HUES6 (cell line): ENCODE results near the gene AKR7A2.
"Not testable (repeated sequence)": the region's sequence is repeated elsewhere in the genome, so short reads cannot be mapped to it uniquely, and the experiment has no call there.

Experiments used
- H3K27ac ChIP-seq: 2 replicates; pipeline ENCODE4 v1.7.0; 2013; ENCODE audit warnings: low read depth, mild to moderate bottlenecking, low read length, inconsistent platforms
- H3K27me3 ChIP-seq: 2 replicates; pipeline ENCODE4 v1.6.1; 2013; ENCODE audit warnings: low read length; ENCODE audit not compliant: control insufficient read depth, insufficient read depth
- H3K36me3 ChIP-seq: 2 replicates; pipeline ENCODE4 v1.6.1; 2013; ENCODE audit warnings: low read length; ENCODE audit not compliant: control insufficient read depth, insufficient read depth
- H3K4me1 ChIP-seq: 2 replicates; pipeline ENCODE4 v1.6.1; 2013; ENCODE audit warnings: low read length; ENCODE audit not compliant: control insufficient read depth, insufficient read depth
- H3K4me3 ChIP-seq: 2 replicates; pipeline ENCODE4 v1.5.1; 2013; ENCODE audit warnings: low read depth, low read length
- H3K9ac ChIP-seq: one replicate; pipeline ENCODE4 v1.6.1; 2013; ENCODE audit warnings: mild to moderate bottlenecking, low read length
- H3K9me3 ChIP-seq: 2 replicates; pipeline ENCODE4 v1.6.1; 2013; ENCODE audit warnings: low read depth, low read length; ENCODE audit not compliant: control insufficient read depth, insufficient read depth

Gene AKR7A2

DNA sequence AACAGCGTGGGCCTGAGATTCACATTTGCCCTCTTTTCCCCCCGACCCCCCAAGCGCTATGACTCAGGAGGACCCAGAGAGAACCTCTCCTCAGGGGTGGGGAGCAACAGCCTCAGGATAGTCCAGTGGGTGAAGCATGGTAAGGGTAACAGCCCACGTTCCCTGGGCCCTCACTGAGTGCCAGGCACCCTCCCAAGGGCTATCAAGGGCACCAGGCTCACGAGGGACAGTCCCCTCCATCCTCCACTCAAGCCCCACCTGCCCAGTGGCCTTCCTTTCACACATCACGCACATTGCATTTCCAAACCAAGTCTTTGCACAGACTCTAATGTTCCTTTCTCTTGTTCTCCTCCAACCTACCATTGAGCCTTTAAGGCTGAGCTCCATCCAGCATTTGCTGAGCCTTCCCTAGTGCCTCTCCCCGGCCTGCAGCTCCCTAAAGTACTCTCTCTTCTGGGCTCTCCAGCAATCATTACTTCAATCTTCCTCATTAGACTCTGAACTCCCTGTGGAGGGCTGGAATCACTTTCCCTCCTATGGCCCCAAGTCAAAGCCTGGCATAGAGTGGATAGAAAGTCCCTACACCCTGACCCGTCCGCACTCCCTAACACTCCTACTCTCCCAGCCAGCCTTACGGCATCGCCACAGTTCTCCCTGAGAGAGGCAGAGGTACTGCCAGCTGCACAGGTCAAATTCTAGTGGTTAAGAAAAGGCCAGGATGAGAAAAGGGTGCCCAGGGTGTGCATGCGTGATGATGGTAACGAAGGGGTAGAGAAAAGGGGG lies 1.0 kb downstream of the AKR7A2 start:
- Histone ChIP-seq H3K4me1 (peaks cover 17% of the 10 kb centered on the region), H3K9me3 (no peaks in the 10 kb centered on the region), H3K9ac (peak overlapping the region; percentile 94), H3K36me3 (peaks cover 31% of the 10 kb centered on the region), H3K27ac (no peak overlapping the region), H3K4me3 (peak overlapping the region; percentile 97), H3K27me3 (no peaks in the 10 kb centered on the region)

DNA sequence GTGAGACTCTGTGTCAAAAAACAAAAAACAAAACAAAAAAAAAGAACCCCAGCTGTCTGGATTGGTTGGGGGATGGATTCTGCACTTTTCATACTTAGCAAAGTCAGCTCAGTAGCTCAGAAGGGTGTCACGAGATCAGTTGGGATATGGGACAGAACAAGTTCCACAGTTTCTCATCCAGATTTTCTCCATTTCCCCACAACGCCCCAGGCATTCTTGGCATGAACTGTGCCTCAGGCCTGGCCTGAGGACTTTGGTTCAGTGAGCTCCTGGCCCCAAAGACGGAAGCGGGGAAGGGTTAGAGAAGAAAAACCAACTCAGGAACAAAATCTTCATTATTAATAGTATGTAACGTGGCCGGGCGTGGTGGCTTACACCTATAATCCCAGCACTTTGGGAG lies 1.9 kb downstream of the AKR7A2 start:
- Histone ChIP-seq H3K9me3 (no peaks in the 10 kb centered on the region), H3K4me1 (peaks cover 15% of the 10 kb centered on the region), H3K9ac (no peak overlapping the region), H3K27ac (no peak overlapping the region), H3K36me3 (peaks cover 39% of the 10 kb centered on the region), H3K27me3 (no peaks in the 10 kb centered on the region), H3K4me3 (no peak overlapping the region)

DNA sequence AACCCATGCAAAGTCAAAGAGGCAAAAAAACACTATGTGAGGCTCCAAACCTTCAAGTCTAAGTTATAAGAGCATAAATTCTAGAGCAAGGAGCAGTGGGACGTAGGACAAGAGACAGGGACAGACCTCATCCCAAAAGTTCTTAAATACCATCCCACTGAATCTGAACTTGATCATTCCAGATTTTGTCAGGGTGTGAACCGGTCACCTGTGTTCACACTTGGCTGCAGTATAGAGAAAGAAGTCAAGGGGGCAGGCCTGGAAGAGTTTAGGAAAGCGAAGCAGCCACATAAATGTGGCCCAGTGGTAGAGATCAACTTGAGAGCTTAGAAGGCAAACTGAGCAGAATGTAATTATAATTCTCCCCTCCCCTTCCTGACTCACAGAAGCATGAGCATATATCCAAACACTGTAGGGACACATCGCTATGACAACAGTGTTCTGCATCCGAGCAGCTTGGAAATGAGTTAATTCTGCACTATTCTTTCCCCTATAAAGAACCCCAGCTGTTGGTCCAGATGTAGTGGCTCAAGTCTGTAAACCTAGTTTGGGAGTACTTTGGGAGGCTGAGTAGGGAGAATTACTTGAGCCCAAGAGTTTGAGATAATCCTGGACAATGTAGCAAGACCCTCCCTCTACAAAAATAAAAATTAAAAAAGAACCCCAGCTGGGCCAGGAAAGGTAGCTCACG lies 2.7 kb downstream of the AKR7A2 start:
- H3K4me3 ChIP-seq: no peak overlapping the region
- H3K9me3 ChIP-seq: no peaks in the 10 kb centered on the region
- no peak overlapping the region for H3K9ac ChIP-seq
- H3K27ac ChIP-seq: no peak overlapping the region
- H3K27me3 ChIP-seq: no peaks in the 10 kb centered on the region
- peaks cover 14% of the 10 kb centered on the region for H3K4me1 ChIP-seq
- peaks cover 46% of the 10 kb centered on the region for H3K36me3 ChIP-seq

DNA sequence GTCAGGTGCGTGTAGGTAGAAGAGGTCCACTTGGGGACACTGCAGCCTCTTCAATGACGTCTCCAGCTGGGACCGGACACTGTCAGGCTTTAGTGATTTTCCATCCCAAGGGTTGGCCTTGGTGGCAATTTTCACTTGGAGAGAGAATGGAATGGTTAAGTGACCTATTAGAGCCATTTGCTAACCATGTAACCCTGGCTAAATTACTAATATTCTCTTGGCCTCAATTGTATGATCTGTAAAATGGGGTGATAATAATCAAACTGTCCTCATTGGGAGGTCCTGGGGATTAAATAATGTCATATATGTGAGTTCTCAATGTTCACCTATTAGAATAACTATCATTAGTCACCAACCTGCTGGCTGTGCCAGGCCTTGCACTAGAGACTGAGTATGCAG lies 3.4 kb downstream of the AKR7A2 start:
- Histone ChIP-seq H3K36me3 (peaks cover 54% of the 10 kb centered on the region), H3K4me1 (peaks cover 14% of the 10 kb centered on the region), H3K27me3 (no peaks in the 10 kb centered on the region), H3K9ac (no peak overlapping the region), H3K27ac (no peak overlapping the region), H3K4me3 (no peak overlapping the region), H3K9me3 (no peaks in the 10 kb centered on the region)

DNA sequence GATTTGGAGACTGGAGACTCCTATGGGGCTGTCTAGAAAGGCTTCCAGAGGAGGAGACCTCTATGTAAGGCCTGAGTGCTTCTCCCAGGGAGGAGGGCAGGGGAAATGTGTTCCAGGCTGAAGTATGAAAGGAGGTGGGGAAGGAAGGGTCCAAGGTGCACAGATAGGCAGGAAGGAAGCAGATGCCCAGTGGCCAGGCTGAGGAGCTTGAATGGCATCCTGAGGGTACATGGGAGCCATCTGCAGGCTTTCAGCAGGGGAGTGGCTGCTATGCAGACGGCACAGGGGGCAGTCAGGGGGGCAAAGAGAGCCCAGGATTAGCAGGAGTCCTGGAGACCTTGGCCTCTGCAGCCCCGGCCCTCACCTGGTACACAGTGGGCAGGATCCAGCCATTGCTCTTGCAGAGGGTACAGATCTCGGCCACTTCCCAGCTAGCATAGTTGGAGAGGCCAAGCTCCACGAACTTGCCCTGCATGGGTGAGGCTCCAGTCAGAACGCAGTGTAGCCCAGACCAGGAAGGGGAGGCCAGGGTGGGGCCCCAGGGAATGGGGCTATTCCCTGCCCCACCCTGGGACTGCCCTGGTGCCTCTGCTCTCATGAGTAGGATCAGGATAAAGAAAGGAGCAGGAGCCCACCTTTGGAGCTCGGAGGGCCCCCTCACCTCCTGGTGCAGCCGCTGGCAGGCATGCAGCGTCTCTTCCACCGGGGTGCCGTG lies 4.0 kb downstream of the AKR7A2 start:
- H3K4me3 ChIP-seq: no peak overlapping the region
- no peak overlapping the region for H3K27ac ChIP-seq
- no peaks in the 10 kb centered on the region for H3K27me3 ChIP-seq
- peaks cover 59% of the 10 kb centered on the region for H3K36me3 ChIP-seq
- H3K4me1 ChIP-seq: peaks cover 11% of the 10 kb centered on the region
- H3K9ac ChIP-seq: no peak overlapping the region
- no peaks in the 10 kb centered on the region for H3K9me3 ChIP-seq

DNA sequence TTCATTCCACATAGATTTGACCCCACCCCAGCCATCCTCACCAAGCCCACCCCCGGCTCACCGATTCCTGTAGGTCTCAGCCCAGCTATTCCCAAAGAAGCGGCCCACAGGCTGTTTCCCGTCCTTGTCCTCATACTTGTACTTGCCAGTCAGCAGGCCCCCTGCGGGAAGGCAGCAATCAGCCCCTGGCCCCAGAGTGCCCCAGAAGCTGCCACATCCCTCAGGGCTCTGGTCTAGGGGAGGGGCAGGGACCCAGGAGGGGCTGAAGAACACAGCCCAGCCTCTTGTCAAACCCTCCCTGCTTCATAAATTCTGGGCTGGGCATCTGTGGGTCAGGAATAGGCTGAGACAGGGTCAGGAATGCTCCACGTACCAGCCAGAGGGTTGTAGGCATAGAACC lies 5.0 kb downstream of the AKR7A2 start:
- Histone ChIP-seq H3K27ac (no peak overlapping the region), H3K36me3 (peaks cover 66% of the 10 kb centered on the region), H3K9me3 (no peaks in the 10 kb centered on the region), H3K4me1 (peaks cover 7% of the 10 kb centered on the region; the same call in 1 of the 2 replicates), H3K27me3 (no peaks in the 10 kb centered on the region), H3K9ac (no peak overlapping the region), H3K4me3 (no peak overlapping the region)

DNA sequence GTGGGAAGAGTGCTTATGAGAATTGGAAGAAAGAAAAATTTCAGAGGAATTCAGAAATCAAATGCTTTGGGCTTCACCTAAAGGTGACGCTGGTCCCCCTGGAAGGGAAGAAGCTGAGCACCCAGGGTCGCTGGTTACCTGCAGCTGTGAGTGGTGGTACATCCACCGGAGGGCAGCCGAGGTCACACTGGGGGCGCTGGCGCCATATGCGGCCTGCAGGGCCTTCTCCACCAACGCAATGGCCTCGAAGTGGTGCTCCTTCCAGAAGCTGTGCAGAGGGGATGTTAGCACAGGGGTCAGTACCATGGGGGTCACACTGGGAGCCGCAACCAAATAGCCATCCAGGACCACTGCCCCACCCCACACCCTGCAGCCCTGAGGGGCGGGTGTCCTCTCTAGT lies 6.1 kb downstream of the AKR7A2 start:
- Histone ChIP-seq H3K9me3 (no peaks in the 10 kb centered on the region), H3K4me1 (peaks cover 4% of the 10 kb centered on the region; the same call in 1 of the 2 replicates), H3K36me3 (peaks cover 66% of the 10 kb centered on the region), H3K27me3 (no peaks in the 10 kb centered on the region), H3K27ac (no peak overlapping the region), H3K9ac (no peak overlapping the region), H3K4me3 (no peak overlapping the region)

DNA sequence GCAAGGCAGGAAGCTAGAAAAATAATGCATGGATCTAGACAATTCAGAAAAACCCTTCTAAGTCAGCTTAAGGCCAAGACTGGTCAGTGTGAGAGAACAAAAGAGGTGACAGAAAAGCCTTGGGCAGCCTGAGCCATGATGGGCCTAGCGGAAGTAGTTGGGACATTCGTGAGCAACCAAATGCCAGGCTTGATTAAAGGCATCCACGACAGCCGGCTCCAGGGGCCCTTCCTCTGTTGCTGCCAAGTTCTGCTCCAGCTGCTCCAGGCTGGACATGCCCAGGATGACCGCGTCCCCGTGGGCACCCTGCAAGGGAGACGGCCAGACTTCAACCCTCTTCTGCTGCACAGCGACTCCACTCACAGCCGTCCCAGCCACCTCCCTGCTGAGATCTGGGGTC lies 7.9 kb downstream of the AKR7A2 start:
- not testable (repeated sequence) for H3K4me1 ChIP-seq, H3K27me3 ChIP-seq, H3K9ac ChIP-seq, H3K27ac ChIP-seq, H3K4me3 ChIP-seq, H3K9me3 ChIP-seq
- peaks cover 66% of the 10 kb centered on the region for H3K36me3 ChIP-seq

DNA sequence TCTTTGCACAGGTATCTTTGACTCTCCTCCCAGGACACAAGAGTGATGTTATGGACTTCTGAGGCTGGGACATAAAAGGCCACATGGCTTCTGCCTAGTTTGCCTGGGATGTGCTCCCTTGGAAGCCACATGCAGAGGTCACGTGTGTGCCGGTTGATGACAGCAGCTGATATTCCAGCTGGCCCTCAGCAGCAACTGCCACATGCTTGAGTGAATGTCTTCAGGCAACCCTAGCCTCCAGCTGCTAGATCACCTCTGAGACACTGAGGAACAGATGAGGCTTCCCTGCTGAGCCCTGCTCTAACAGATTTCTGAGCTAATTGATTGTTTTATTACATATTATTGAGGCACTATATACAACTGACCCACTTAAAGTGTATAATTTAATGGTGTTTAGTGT lies 11.7 kb downstream of the AKR7A2 start:
- H3K4me3 ChIP-seq: no peak overlapping the region
- no peaks in the 10 kb centered on the region for H3K4me1 ChIP-seq
- H3K36me3 ChIP-seq: peaks cover 32% of the 10 kb centered on the region
- peaks cover 16% of the 10 kb centered on the region for H3K9me3 ChIP-seq
- H3K9ac ChIP-seq: no peak overlapping the region
- H3K27me3 ChIP-seq: no peaks in the 10 kb centered on the region
- no peak overlapping the region for H3K27ac ChIP-seq

DNA sequence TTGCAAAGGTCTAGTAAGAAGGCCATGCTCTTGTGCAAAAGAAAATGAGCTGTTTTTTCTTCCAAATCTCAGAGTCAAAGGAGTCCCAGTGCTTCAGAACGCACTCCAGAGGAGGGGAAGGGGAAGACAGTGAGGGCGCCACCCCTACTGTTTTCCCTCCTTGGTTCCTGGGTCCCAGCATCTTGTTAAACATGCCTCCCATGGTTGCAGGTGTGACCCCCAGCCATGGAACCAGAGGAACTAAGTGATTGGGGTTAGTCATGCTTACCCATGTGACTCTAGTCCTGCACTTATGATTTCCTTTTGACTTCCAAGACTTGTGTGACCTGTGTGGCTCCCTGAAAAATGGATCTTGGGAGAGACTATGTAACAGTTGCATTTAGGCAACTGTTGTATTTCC lies 17.3 kb downstream of the AKR7A2 start:
- Histone ChIP-seq H3K9ac (no peak overlapping the region), H3K27me3 (peaks cover 7% of the 10 kb centered on the region; the same call in 1 of the 2 replicates), H3K27ac (no peak overlapping the region), H3K9me3 (peaks cover 39% of the 10 kb centered on the region), H3K36me3 (peaks cover 3% of the 10 kb centered on the region; the same call in 1 of the 2 replicates), H3K4me3 (no peak overlapping the region), H3K4me1 (no peaks in the 10 kb centered on the region)

DNA sequence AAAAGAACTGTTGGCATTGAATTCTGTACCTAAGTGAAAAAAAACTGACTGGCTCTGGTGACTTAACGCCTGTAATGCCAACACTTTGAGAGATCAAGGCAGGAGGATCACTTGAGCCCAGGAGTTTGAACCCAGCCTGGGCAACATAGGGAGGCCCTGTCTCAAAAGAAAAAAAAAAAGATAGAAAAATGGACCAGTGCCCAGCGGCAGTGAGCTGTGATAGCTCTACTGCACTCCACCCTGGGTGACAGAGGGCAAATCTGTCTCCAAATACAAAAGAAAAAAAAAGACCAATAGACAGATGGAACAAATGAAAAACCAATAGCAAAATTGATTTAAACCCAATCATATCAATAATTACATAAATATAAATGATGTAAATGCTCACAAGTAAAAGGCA lies 22.7 kb downstream of the AKR7A2 start:
- Histone ChIP-seq H3K9me3 (peaks cover 13% of the 10 kb centered on the region), H3K9ac (no peak overlapping the region), H3K27me3 (peaks cover 27% of the 10 kb centered on the region), H3K4me1 (no peaks in the 10 kb centered on the region), H3K27ac (no peak overlapping the region), H3K4me3 (peak overlapping the region; percentile 57), H3K36me3 (no peaks in the 10 kb centered on the region; the same call in 1 of the 2 replicates)
